KMS-11 (cell line): Measurements from ENCODE around the gene FOXP1.

Source experiments
- H2AFZ ChIP-seq: fragments of 200-600 bp; sonication (generic); 2 replicates; pipeline ENCODE4 v1.6.1; 2016; ENCODE audit warnings: antibody characterized with exemption, mixed run types, low read depth
- H3K27ac ChIP-seq: fragments of 200-600 bp; sonication (generic); 2 replicates; pipeline ENCODE4 v1.6.1; 2016; ENCODE audit warnings: mild to moderate bottlenecking, mixed run types
- H3K27me3 ChIP-seq: fragments of 200-600 bp; sonication (generic); 2 replicates; pipeline ENCODE4 v1.6.1; 2017; ENCODE audit warnings: mild to moderate bottlenecking, low read depth, mixed run types, moderate library complexity; ENCODE audit not compliant: insufficient read depth
- H3K36me3 ChIP-seq: fragments of 200-600 bp; sonication (generic); 2 replicates; pipeline ENCODE4 v1.6.1; 2017; ENCODE audit warnings: mild to moderate bottlenecking, mixed run types; ENCODE audit not compliant: insufficient read depth
- H3K4me1 ChIP-seq: fragments of 200-600 bp; sonication (generic); 2 replicates; pipeline ENCODE4 v1.6.1; 2016; ENCODE audit warnings: mild to moderate bottlenecking, low read depth, mixed run types; ENCODE audit not compliant: poor library complexity, severe bottlenecking
- H3K4me2 ChIP-seq: fragments of 200-600 bp; sonication (generic); 2 replicates; pipeline ENCODE4 v1.7.0; 2016; ENCODE audit warnings: mild to moderate bottlenecking, mixed run types
- H3K4me3 ChIP-seq: fragments of 200-600 bp; sonication (generic); IDR thresholded peaks from 2 replicates; pipeline ENCODE4 v1.6.1; 2017; ENCODE audit warnings: low read depth, low read length, mixed read lengths; ENCODE audit not compliant: insufficient read depth
- H3K79me2 ChIP-seq: fragments of 200-600 bp; sonication (generic); 2 replicates; pipeline ENCODE4 v1.6.1; 2016; ENCODE audit warnings: low read depth, mixed run types; ENCODE audit not compliant: insufficient read depth
- H3K9ac ChIP-seq: fragments of 200-600 bp; sonication (generic); 2 replicates; pipeline ENCODE4 v1.6.1; 2016; ENCODE audit warnings: mild to moderate bottlenecking, mixed run types
- H4K20me1 ChIP-seq: fragments of 200-600 bp; sonication (generic); 2 replicates; pipeline ENCODE4 v1.6.1; 2016; ENCODE audit warnings: mild to moderate bottlenecking, mixed run types; ENCODE audit not compliant: insufficient read depth
- CTCF ChIP-seq: fragments of 200-600 bp; sonication (generic); conservative IDR thresholded peaks from 2 replicates; pipeline ENCODE4 v1.6.1; 2017; ENCODE audit warnings: low read depth, mild to moderate bottlenecking, antibody characterized with exemption, low read length, moderate library complexity, mixed read lengths

The FOXP1 gene

GRCh38 chr3:71253169-71253568 lies 330.4 kb downstream of the FOXP1 start:
- TF ChIP-seq CTCF = no peak
- Histone ChIP-seq H3K27me3 (no peaks in the 10 kb centered on the region), H3K79me2 (no peaks in the 10 kb centered on the region), H3K27ac (no peak overlapping the region), H4K20me1 (no peaks in the 10 kb centered on the region), H2AFZ (no peak overlapping the region), H3K4me3 (no peak overlapping the region), H3K4me2 (no peak overlapping the region), H3K36me3 (no peaks in the 10 kb centered on the region), H3K4me1 (no peaks in the 10 kb centered on the region), H3K9ac (no peak overlapping the region)

GRCh38 chr3:71252466-71252865 lies 331.1 kb downstream of the FOXP1 start:
- Histone ChIP-seq H3K27ac (no peak overlapping the region), H3K27me3 (no peaks in the 10 kb centered on the region), H2AFZ (no peak overlapping the region), H3K4me3 (no peak overlapping the region), H3K9ac (no peak overlapping the region), H3K79me2 (no peaks in the 10 kb centered on the region), H3K36me3 (no peaks in the 10 kb centered on the region), H3K4me2 (no peak overlapping the region), H3K4me1 (no peaks in the 10 kb centered on the region), H4K20me1 (no peaks in the 10 kb centered on the region)
- no peak for TF ChIP-seq CTCF

- Histone ChIP-seq H3K36me3 (no peaks in the 10 kb centered on the region), H3K4me1 (no peaks in the 10 kb centered on the region), H3K79me2 (no peaks in the 10 kb centered on the region), H2AFZ (no peak overlapping the region), H3K9ac (no peak overlapping the region), H3K4me2 (no peak overlapping the region), H4K20me1 (no peaks in the 10 kb centered on the region), H3K27ac (no peak overlapping the region), H3K27me3 (no peaks in the 10 kb centered on the region), H3K4me3 (no peak overlapping the region)
- no peak for TF ChIP-seq CTCF
Observed at GRCh38 chr3:71251156-71251775, 332.3 kb downstream of the FOXP1 start.

- Histone ChIP-seq H3K9ac (no peak overlapping the region), H3K27me3 (no peaks in the 10 kb centered on the region), H3K4me3 (no peak overlapping the region), H3K4me2 (no peak overlapping the region), H3K4me1 (no peaks in the 10 kb centered on the region), H3K79me2 (no peaks in the 10 kb centered on the region), H2AFZ (no peak overlapping the region), H4K20me1 (no peaks in the 10 kb centered on the region), H3K27ac (no peak overlapping the region), H3K36me3 (no peaks in the 10 kb centered on the region)
- TF ChIP-seq CTCF = no peak
Observed at GRCh38 chr3:71250026-71250425, 333.5 kb downstream of the FOXP1 start.

DNA sequence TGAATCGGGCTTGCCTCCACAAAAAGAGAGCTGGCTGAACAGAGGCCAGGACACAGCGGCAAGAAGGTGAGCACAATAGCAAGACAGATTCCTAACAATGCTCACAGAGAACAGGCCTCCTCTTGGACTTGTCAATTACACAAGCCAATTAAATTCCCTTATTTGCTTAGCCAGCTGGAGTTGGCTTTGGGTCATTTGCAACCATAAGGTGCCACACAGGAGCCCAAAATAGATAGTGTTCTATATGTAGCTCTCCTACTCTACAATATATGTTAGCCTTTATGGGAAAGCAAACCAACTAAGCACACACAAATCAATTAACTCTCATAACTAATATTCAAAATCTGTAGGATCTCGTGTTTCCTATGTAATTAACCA lies 335.6 kb downstream of the FOXP1 start:
- Histone ChIP-seq H2AFZ (no peak overlapping the region), H3K4me1 (no peaks in the 10 kb centered on the region), H3K27ac (no peak overlapping the region), H3K36me3 (no peaks in the 10 kb centered on the region), H3K4me3 (no peak overlapping the region), H3K9ac (no peak overlapping the region), H4K20me1 (no peaks in the 10 kb centered on the region), H3K27me3 (no peaks in the 10 kb centered on the region), H3K4me2 (no peak overlapping the region), H3K79me2 (no peaks in the 10 kb centered on the region)
- TF ChIP-seq CTCF = no peak
